Measurements from ENCODE around the gene ELMO1.

ELMO1 gene

GRCh38 chr7:37054624-37055241, 393.9 kb downstream of the ELMO1 start:
- CTCF ChIA-PET, result interaction anchor here (1.2 to 1.3 kb wide), 2 partner anchors 39 to 58 kb away, joined by 3 read pairs; no protein-coding TSS in a partner anchor
- DNase-seq (ENCODE audit: extremely low spot score), result no peak
- no peak for TF ChIP-seq CTCF (IDR thresholded peaks at IDR 0.05; ENCODE audit: control extremely low read depth, extremely low read depth, low read depth, missing control alignments)
- POLR2A ChIA-PET, result no interaction called here

GRCh38 chr7:37052705-37053104, 396.0 kb downstream of the ELMO1 start:
- DNase-seq (ENCODE audit: extremely low spot score), result no peak
- ChIA-PET CTCF (interaction anchor here (1.1 to 1.8 kb wide), 3 partner anchors 15 to 129 kb away, joined by 3 to 4 read pairs (median 4); no protein-coding TSS in a partner anchor), POLR2A (no interaction called here)
- TF ChIP-seq CTCF (IDR thresholded peaks at IDR 0.05; ENCODE audit: control extremely low read depth, extremely low read depth, low read depth, missing control alignments), result no peak

GRCh38 chr7:37050801-37051200, 397.9 kb downstream of the ELMO1 start:
- DNase-seq (ENCODE audit: extremely low spot score), result no peak
- TF ChIP-seq CTCF (IDR thresholded peaks at IDR 0.05; ENCODE audit: control extremely low read depth, extremely low read depth, low read depth, missing control alignments), result no peak
- CTCF ChIA-PET, result interaction anchor here (1.6 to 1.8 kb wide), 2 partner anchors 16 to 63 kb away, joined by 3 to 4 read pairs; no protein-coding TSS in a partner anchor
- POLR2A ChIA-PET, result no interaction called here

GRCh38 chr7:37048674-37049073, 400.0 kb downstream of the ELMO1 start:
- no peak for DNase-seq (ENCODE audit: extremely low spot score)
- no peak for TF ChIP-seq CTCF (IDR thresholded peaks at IDR 0.05; ENCODE audit: control extremely low read depth, extremely low read depth, low read depth, missing control alignments)
- POLR2A ChIA-PET, result no interaction called here
- CTCF ChIA-PET, result interaction anchor here (1.4 to 1.9 kb wide), 3 partner anchors 15 to 133 kb away, joined by 3 to 8 read pairs (median 5); no protein-coding TSS in a partner anchor

- no peak for DNase-seq (ENCODE audit: extremely low spot score)
- CTCF ChIA-PET, result interaction anchor here (1.1 to 1.4 kb wide), 4 partner anchors 12 to 151 kb away, joined by 3 to 5 read pairs (median 4); no protein-coding TSS in a partner anchor
- TF ChIP-seq CTCF (IDR thresholded peaks at IDR 0.05; ENCODE audit: control extremely low read depth, extremely low read depth, low read depth, missing control alignments), result no peak
- POLR2A ChIA-PET, result no interaction called here
Observed at GRCh38 chr7:37047260-37047659, 401.4 kb downstream of the ELMO1 start.

GRCh38 chr7:37046531-37047079, 402.1 kb downstream of the ELMO1 start:
- no peak for TF ChIP-seq CTCF (IDR thresholded peaks at IDR 0.05; ENCODE audit: control extremely low read depth, extremely low read depth, low read depth, missing control alignments)
- CTCF ChIA-PET, result interaction anchor here (1.1 to 1.4 kb wide), 4 partner anchors 12 to 152 kb away, joined by 3 to 5 read pairs (median 4); no protein-coding TSS in a partner anchor
- DNase-seq (ENCODE audit: extremely low spot score), result no peak
- POLR2A ChIA-PET, result no interaction called here
